GM18517 (cell line): Measurements from ENCODE around the gene BDP1.
"Not testable (repeated sequence)": the region's sequence is repeated elsewhere in the genome, so short reads cannot be mapped to it uniquely, and the experiment has no call there.

Experiments
- ATAC-seq: cut with Tn5 transposase; IDR thresholded peaks from one replicate; pipeline ENCODE4 v1.9.1; 2021; ENCODE audit warnings: mild to moderate bottlenecking, moderate library complexity; ENCODE audit not compliant: unreplicated experiment

The BDP1 gene, protein sequence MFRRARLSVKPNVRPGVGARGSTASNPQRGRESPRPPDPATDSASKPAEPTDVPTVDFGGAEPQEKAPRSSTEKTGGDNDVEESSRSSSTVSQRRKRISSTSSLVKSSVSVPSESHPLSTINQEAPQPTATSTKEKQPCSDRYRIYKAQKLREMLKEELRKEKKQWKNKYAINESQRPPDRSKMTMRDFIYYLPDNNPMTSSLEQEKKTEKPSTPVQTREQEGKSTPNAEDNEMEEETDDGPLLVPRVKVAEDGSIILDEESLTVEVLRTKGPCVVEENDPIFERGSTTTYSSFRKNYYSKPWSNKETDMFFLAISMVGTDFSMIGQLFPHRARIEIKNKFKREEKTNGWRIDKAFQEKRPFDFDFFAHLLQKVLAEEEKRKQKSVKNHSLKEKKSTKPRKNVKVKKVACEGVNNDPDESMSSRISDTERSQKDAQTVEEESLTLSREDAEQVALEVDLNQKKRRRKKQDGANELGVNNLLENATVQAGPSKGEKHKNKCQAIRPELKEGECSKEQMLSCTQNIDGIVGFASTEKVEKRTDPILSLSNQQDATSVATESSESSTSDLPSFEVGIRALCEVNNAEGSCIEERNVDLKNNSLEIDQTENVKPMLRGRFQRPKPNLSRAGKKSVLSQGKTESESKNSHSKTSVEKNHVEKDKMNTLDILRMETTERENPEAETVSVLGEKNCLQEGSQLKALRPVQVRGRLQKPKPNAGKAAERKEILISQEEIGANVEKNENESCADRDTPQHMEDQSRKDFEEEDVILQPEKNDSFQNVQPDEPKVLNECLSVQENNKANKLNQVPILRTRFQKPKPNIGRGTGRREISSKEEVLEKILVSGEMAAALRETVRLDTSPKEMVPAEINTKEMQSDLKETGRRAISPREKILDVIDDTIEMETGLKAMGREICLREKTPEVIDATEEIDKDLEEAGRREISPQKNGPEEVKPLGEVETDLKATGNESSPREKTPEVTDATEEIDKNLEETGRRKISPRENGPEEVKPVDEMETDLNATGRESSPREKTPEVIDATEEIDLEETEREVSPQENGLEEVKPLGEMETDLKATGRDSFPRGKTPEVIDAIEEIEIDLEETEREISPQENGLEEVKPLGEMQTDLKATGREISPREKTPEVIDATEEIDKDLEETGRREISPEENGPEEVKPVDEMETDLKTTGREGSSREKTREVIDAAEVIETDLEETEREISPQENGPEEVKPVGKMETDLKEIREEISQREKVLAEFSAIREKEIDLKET (N-terminal part only)

DNA sequence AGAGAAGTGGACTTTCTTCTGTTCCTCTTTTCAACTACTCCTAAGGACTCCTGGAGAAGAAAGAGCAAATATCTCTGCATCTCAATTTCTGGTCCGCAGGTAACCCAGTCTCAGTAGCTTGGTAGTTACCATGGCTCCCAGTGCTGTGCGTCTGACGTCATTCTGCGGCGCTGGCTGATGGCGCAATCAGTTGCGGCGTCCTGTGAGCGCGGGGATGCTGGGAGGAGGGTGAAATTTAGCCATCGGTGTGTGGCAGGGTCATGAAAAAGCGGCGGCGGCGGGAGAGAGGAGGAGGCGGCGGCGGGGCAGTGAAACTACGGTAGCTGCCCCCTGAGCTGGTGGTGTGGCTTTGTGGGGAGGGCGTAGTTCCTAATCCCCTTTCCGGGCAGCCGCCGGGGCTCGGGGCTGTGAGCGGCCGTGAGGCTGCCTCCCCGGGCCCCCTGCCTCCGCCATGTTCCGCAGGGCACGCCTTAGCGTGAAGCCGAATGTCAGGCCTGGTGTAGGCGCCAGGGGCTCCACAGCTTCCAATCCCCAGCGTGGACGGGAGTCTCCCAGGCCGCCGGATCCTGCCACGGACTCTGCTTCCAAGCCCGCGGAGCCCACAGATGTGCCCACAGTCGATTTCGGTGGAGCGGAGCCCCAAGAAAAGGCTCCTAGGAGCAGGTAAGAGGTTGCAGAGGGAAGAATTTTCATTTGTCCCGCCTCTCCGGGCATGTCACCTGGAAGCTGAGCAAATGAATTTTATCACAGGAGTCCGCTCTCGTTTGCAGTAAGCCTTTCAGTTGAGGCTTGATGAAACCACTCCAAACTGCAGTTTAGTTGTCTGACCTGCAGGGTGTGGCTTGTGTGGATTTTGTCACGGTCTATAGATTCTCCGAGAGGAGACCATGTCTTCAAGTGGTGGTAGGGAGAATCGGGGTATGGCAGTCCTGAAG lies at the start of gene BDP1:
TSS of gene BDP1 (plus strand) at position 225 of the 935 bp plus-strand sequence. CDS start at position 452, 227 bp downstream.
- ATAC-seq, result peak; percentile 95

DNA sequence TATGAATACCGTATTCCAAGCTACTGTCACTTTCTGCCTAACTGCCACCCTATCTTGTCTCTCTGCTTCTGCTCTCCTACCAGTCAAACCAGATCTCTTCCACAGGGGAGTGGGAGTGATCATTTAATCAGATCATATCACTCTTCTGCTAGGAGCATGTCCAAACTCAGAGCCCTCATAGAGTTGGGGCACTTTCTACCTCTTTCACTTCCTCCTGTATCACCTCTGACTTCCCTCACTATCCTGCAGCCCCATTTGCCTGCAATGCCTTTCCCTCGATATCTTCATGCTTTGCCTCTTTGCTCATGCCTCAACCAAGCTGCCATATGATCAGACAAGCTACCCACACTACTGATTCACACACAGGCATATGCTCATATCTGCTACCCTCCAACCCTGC lies 45.4 kb upstream of the BDP1 start:
- ATAC-seq, result not testable (repeated sequence)

DNA sequence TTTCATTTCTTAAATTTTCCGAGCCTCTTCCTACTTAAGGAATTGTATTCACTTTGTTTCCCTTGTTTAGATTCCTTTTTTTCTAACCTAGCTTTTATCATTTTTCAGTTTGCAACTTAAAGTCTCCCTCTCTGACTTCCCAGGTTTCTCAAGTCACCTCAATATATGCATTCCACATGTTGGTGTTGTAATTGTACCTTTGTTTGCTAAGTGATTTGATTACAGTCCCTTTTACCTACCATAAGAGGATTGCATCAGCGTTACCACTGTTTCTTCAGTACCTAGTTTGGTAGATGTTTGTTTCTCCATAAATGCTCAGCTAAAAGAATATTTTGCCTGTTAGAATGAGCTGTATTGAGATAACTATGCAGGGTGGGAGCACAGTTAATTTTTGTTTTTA lies 39.8 kb upstream of the BDP1 start:
- ATAC-seq, result not testable (repeated sequence)

DNA sequence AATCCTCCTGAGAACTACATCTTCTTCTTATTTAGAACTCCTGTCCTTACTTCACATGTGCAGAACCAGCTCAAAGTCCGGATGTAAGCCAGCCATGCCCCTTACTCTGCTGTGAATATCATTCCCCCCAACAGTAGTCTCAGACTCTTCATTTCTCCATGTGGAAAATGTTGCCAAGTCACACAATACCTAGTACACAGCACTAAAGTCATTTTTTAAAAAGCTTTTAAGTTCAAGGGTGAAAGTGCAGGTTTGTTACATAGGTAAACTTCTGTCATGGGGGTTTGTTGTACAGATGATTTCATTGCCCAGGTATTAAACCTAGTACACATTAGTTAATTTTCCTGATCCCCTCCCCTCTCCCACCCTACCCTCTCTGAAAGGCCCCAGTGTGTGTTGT lies 37.4 kb upstream of the BDP1 start:
- ATAC-seq, result not testable (repeated sequence)

DNA sequence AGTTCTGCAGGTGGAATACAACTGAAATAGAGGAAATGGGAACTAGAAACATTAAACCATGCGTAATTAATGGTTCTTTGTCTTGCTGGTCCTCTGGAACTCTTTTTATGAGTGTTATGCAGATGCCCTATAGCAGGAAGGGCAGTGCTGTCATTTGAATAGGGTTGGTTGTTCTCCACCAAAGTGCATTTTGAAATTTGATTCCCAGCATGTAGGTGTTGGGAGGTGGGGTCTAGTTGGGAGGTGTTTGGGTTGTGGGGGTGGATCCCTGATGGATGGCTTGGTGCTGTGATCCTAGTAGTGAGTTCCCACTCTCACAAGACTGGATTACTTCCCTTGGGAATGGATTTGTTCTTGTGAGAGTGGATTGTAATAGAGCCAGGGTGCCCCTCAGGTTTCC lies 34.2 kb upstream of the BDP1 start:
- not testable (repeated sequence) for ATAC-seq

DNA sequence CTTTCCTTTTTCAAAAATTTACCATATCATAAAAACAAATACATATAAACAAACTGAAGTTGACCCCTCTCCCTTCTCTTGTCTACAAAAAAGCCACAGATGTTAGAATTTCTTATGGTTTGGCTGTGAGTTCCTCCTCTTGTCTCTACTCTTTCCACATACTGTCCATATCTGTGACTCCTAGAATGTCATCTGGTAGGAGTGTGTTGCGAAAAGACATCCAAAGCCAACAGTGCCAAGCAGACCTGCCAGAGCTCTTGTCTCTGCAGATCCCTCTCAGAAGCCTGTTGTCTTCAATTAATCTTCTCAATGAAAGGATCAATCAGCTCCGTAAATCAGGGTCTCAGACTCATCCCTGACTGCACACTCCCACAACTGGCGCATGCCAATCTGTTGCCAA lies 31.6 kb upstream of the BDP1 start:
- not testable (repeated sequence) for ATAC-seq

DNA sequence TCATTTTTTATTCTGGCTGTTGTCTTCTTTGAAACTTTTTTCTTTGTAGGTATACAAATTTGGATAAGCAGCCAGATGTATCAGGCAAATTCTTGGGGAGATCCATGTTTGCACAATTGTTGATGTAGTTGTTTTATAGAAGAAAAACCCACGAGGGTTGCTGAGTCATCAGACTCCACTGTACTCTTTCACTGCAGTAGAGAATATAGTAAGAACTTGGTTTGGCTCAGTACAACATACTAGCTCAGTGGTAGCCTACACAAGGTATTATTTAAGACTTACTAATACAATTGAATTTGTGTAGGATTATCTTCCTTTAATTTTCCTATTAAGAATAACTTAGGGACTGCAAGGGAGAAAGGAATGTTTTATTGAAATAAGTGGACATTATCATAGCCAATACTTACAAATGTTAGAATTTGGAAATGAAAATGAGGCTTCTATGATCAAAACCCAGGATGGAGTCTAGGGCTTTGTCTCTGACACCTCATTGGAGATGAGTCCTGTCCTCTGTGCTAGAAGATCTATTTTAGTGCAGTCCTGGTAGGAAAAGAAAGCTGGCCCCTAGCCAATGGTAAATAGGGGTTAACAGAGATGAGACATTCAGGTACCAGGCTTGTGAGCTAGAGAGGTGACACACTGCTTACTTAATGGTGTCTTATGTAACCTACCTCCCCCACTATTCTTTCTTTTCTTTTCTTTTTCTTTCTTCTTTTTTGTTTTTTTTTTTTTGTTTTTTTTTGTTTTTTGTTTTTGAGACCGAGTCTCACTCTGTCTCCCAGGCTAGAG lies 28.6 kb upstream of the BDP1 start:
- ATAC-seq, result not testable (repeated sequence)

DNA sequence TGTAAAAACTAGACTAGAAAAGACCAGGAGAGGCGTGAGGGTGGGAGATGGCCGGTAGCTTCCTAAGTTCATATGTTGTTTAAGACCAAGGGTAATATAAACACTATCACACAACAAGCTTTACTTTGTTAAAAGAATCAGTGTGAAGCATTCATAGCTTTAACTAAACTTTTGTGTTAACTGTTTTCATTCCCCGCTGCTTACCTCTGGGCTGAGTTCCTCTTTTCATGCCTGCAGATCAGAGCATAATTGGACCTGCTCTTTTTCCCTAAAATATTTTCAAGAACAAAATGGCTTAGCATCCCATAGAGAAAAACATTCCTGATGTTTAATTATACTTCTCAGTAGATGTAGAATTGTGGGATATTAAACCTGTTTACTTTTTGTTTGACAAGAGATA lies 23.0 kb upstream of the BDP1 start:
- ATAC-seq, result not testable (repeated sequence)

DNA sequence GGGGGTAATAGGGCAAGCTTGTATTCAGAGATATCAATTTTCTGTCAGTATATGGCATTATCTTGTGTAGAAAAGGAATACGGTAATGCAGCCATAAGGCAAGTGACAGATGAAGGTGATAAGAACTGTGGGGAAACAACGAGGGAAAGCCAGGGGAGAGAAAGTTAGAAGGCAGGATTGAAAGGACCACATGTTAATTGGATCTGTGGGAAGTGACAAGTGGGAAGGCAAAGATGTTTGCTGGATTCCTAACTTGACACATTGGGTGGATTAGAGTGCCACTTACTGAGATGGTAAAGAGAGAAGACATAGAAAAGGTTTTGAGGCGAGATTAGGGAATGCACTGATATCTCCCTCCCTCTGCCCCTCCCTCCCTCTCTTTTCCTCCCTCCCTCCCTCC lies 20.6 kb upstream of the BDP1 start:
- ATAC-seq, result not testable (repeated sequence)

DNA sequence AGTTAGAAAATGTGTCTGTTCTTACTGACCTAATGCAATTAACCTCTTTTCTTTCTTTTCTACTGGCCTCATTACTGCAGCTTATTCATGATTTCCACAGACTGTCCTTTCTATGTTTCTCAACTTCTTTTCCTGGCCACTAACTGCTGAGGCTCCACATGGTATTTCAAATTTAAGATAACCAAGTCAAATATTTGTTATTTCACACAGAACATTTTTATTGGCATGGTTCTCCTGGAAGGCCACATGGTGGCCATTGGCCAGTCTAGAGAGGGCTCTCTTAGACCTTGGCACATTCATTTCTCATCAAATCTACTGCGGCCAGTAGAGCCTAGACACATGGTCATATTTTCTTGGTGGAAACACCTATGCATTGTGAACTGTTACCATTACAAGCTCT lies 13.9 kb upstream of the BDP1 start:
- not testable (repeated sequence) for ATAC-seq

DNA sequence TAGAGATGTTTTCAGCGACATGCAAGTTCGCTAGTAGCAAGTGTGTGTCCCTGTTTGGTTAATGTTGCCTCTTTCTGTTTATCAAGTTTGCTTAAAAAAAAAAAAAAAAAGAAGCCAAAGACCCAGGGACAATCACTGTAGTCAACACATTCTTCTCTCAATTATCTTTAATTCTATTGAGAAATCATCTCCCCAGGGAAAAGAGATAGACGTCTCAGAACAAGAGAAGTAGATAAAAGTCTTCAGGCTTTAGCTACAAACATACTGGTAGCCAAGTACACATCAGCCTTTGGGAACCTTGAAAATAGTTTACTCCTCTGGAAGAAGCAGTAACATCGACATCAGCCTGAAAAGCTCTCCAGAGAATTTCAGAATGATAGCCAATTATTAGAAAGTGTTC lies 11.6 kb upstream of the BDP1 start:
- ATAC-seq, result not testable (repeated sequence)

DNA sequence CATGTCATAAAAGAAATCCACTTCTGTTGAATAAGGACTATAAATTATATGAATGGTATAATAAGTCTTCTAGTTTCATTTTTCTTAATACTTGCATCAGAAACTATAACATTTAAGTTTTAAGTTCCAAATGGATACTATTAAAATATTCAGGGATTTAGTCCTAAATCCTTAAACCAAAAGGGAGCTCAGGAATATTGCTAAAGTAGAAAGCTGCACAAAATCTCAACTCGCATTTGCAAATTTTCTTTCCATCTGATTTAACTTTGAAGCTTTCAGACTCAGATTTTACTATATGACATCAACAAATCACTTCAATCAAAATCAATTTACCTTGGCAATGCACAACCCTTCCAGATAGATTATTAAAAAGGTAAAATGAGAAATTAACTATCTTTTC lies 10.4 kb upstream of the BDP1 start:
- not testable (repeated sequence) for ATAC-seq

DNA sequence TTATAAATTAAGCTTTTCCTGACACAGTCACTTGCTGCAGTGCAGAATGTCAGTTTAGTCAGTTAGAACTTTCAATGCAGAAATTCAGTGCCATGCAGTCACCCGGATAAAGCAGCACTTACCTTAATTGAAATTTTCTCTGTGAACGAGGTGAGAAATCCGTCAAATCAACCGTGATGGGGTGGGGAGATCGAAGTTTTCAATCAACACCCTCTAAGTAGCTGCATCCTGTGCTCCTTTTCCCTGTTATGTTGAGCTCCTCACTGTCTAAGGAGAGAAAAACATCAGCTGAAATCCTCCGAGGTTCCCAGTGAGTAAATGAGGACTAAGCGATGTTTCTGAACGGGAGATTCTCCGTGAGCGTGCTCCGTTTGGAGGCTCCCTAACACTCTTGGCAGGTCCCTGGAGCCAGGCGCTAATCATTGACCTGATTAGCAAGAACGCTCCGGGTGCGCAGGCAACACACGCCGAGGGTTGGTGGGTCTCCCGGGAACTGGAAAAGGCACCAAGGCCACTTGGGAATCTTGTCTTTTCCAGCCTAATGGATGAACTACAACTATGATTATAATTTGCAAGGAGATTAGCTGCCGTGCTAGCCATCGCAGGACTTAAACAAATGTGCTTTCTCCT lies 9.8 kb upstream of the BDP1 start:
- not testable (repeated sequence) for ATAC-seq

DNA sequence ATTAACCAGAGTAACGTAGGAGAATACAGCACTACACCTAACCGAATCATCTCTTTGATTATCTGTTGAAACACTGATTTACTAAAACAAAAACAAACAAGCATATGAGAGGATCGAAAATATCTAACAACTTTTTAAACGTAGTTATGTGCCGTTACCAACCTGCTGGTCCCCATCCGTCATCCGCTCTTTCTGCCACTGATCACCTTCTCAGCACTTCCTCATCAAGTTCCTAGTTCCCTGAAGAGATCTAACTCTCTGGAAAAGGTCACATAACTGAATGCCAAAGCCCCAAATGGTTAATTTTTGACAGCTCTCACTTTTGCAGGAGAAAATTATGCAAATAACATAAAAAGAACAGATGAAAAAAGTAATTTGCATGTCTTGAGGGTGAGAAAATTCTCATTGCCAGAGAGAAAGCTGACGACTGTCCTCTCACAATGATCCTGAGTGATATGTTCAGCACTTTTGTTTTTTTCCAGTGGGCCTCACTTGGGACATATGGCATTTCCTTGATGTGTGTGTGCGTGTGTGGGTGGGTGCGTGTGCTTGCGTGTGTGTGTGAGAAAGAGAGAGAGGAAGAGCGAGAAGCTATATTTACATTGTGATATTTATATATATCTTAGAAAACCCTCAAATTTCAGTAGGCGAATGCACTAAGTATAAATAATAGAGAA lies 8.8 kb upstream of the BDP1 start:
- ATAC-seq, result peak; percentile 26

DNA sequence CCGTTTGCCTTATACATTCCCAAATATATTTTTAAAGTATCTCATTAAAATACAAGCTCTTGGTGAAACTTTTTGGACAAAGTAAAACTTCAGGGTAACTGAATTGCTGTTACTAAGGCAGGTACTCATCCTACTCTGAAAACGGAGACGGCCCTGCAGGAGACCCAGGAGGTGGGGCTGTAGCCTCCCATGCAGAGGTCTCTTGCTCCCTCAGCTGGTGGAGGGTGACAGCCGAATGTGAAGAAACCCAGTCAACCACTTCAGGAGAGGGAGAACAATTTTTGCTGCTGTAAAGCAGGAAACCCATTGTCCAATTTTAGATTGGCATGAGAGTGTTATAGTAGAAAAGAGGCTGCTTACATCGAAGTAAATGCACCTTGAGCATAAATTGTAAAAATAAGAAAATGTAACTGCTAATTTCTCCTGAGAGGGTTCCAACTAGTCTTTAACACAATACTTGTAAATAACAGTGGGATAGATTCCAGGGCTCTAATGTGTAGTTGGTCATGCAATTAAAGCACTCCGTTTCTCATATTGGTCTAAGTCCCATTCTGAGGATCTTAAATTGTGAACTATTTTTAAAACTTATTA lies 8.1 kb upstream of the BDP1 start:
- peak; percentile 73 for ATAC-seq

DNA sequence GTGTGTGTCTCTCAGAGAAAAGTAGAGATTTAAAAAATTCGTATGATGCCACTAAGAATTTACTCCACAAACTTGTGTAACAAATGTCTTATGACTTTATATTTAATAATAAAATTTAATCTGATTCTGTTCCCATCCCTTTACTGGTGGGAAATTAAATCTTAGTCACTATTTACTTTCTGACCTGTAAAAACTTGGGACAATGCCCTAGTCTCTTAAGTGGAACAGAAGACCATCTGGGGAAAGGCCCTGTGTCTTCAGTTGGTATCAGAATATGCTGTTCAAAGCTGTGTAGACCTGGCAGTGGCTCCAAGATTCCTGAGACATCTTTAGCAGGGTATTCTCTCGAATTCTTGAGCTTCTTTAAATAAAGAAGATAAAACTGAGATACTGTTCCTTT lies 2.6 kb upstream of the BDP1 start:
- ATAC-seq, result no peak

DNA sequence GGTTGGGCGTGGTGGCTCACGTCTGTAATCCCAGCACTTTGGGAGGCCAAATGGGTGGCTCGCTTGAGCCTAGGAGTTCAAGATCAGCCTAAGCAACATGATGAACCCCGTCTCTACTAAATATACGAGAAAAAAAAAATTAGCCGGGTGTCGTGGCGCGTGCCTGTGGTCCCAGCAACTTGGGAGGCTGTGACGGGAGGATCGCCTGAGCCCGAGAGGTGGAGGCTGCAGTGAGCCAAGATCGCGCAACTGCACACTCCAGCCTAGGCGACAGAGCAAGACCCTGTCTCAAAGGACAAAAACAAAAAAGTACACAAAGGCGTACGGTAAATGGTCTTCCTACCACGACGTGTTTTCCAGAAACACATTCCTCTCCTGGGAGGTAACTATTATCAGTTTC lies 538 bp upstream of the BDP1 start:
- no peak for ATAC-seq

DNA sequence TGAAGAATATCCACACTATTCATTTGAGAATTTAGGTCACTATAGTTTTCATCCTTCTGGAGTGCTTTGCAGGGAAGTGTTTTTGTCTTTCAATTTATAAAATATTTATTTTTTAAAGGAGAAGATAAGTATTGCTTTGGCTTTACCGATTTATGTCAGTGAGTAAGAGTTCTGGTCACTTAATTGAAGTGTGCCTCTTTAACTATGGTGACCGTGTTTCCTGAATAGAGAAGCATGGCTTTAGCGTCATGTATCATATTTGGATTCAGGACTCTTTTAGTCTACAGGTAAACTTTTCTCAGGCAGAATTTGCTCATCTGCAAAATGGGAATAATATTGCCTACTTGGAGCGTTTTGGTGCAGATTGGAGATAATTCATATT lies 902 bp downstream of the BDP1 start:
- ATAC-seq, result peak; percentile 14
